ENCODE data around the gene NRK. TPM values are rescaled to one million over a fixed set of nuclear protein-coding genes. Genes with fewer than 3 reads are reported as not detected.

The NRK gene
- total and polyA plus RNA-seq, 2 of the 4 experiments (the other 2 are of a cell fraction): 0.92 to 2.7 TPM

GRCh38 chrX:105999294-105999693 lies 177.0 kb downstream of the NRK start:
- no peak overlapping the region for H3K4me2 ChIP-seq (ENCODE audit: low read depth, low read length)
- ChIA-PET CTCF (no interaction called here), POLR2A (ENCODE audit: unreplicated experiment) (no interaction called here)
- no peaks in the 10 kb centered on the region; the same call in 1 of the 2 replicates for H3K27me3 ChIP-seq (ENCODE audit: control insufficient read depth, insufficient read depth, low read length)
- no CpG with 5 or more reads among the region's 1 CpG for WGBS, 2 experiments (ENCODE audit: extremely low coverage in 2 of 2, insufficient read length in 1 of 2)
- no peaks in the 10 kb centered on the region for H4K20me1 ChIP-seq (ENCODE audit: insufficient read depth, low read length)
- intact Hi-C loops (cut with micrococcal nuclease): no loop called here
- H2AFZ ChIP-seq (replicated peaks; ENCODE audit: low read length, poor library complexity): no peak overlapping the region
- no TSS peak for BruUV-seq (replicated peaks)
- no peak overlapping the region for H3K14ac ChIP-seq (replicated peaks; ENCODE audit: low read depth, low read length)
- in situ Hi-C loops (cut with MboI; ENCODE audit: low sequenced_read_pairs): no loop called here
- TF ChIP-seq RFX5 (IDR thresholded peaks at IDR 0.05; ENCODE audit: low read depth, low read length) (no peak), ELK1 (IDR thresholded peaks at IDR 0.05; ENCODE audit: borderline replicate concordance, low read depth, low read length) (no peak), POLR2A (IDR thresholded peaks at IDR 0.05; ENCODE audit: low read depth, low read length) (no peak), RAD21 (IDR thresholded peaks at IDR 0.05; ENCODE audit: low read length) (no peak), MAZ (IDR thresholded peaks at IDR 0.05; ENCODE audit: borderline replicate concordance, low read depth, low read length) (no peak), NFE2L2 (IDR thresholded peaks at IDR 0.05; ENCODE audit: low read depth, low read length) (no peak), RCOR1 (IDR thresholded peaks at IDR 0.05; ENCODE audit: insufficient replicate concordance, low read length) (no peak), CEBPB (IDR thresholded peaks at IDR 0.05; ENCODE audit: low read depth, low read length) (no peak), SMC3 (IDR thresholded peaks at IDR 0.05; ENCODE audit: low read depth, low read length) (no peak), MAFK (IDR thresholded peaks at IDR 0.05; ENCODE audit: low read depth, low read length) (no peak), MXI1 (IDR thresholded peaks at IDR 0.05; ENCODE audit: borderline replicate concordance, low read depth, low read length) (no peak), FOS (IDR thresholded peaks at IDR 0.05; ENCODE audit: low read depth, low read length) (no peak), CHD1 (IDR thresholded peaks at IDR 0.05; ENCODE audit: low read depth, low read length) (no peak), BHLHE40 (IDR thresholded peaks at IDR 0.05; ENCODE audit: low read depth, low read length) (no peak), CTCF (conservative IDR thresholded peaks at IDR 0.05; ENCODE audit: low read depth, low read length) (no peak)
- TF ChIP-seq, protein P1, sequence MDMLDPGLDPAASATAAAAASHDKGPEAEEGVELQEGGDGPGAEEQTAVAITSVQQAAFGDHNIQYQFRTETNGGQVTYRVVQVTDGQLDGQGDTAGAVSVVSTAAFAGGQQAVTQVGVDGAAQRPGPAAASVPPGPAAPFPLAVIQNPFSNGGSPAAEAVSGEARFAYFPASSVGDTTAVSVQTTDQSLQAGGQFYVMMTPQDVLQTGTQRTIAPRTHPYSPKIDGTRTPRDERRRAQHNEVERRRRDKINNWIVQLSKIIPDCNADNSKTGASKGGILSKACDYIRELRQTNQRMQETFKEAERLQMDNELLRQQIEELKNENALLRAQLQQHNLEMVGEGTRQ (IDR thresholded peaks at IDR 0.05; ENCODE audit: low read depth, low read length): no peak
- ATAC-seq (ENCODE audit: low read depth) (no peak), DNase-seq (no peak)
- no peaks in the 10 kb centered on the region for H3K4me1 ChIP-seq (ENCODE audit: control insufficient read depth, insufficient read depth, low read length)
- H3K56ac ChIP-seq (ENCODE audit: extremely low read depth, insufficient read depth, low read length): no peak overlapping the region
- H2AK9ac ChIP-seq (replicated peaks; ENCODE audit: low read depth, low read length, poor library complexity): no peak overlapping the region
- H3K23ac ChIP-seq (ENCODE audit: low read depth, low read length): no peak overlapping the region
- no peak overlapping the region for H2BK120ac ChIP-seq (ENCODE audit: low read depth, low read length)
- no peak overlapping the region for H2BK15ac ChIP-seq (ENCODE audit: low read depth, low read length)
- H3K36me3 ChIP-seq (ENCODE audit: control insufficient read depth, insufficient read depth, low read length): no peaks in the 10 kb centered on the region
- no peak overlapping the region for H2BK20ac ChIP-seq (ENCODE audit: low read depth, low read length)
- H2AK5ac ChIP-seq (ENCODE audit: low read depth, low read length): no peak overlapping the region
- no peaks in the 10 kb centered on the region for H3K9me1 ChIP-seq (ENCODE audit: insufficient read depth, low read length)
- H3K9me3 ChIP-seq (ENCODE audit: control insufficient read depth, insufficient read depth, low read length): 0 out of 2 replicates have a peak, but pooled peaks cover 2% of the 10 kb centered on the region
- H4K8ac ChIP-seq (ENCODE audit: low read depth in 2 of 2, low read length in 2 of 2): no peak overlapping the region
- H3K9ac ChIP-seq (ENCODE audit: low read depth, low read length): no peak overlapping the region
- H3K27ac ChIP-seq (ENCODE audit: insufficient read depth, low read length): no peak overlapping the region
- H4K5ac ChIP-seq (ENCODE audit: low read depth, low read length): no peak overlapping the region
- H3K18ac ChIP-seq (ENCODE audit: low read depth, low read length): no peak overlapping the region
- no peak overlapping the region for H2BK5ac ChIP-seq (ENCODE audit: low read depth, low read length, poor library complexity, severe bottlenecking)
- no peak overlapping the region for H3K4me3 ChIP-seq (ENCODE audit: insufficient read depth, low read depth, low read length)
- no peak overlapping the region for H3K4ac ChIP-seq (ENCODE audit: low read depth, low read length)
- H3K79me1 ChIP-seq (ENCODE audit: low read depth in 1 of 2, low read length in 2 of 2): no peaks in the 10 kb centered on the region
- H4K91ac ChIP-seq (ENCODE audit: insufficient read depth, low read depth, low read length): no peak overlapping the region
- dilution Hi-C loops (cut with HindIII; ENCODE audit: low sequenced_read_pairs, unreplicated experiment): no loop called here
